ENCODE measurements around the gene USP44. TPM values are rescaled to one million over a fixed set of nuclear protein-coding genes. Genes with fewer than 3 reads are reported as not detected.

Gene USP44
- total RNA-seq, 1 experiment from 2014 or later, result 0.17 TPM

- CTCF ChIA-PET, result interaction anchor here (0.7 to 1.6 kb wide), 3 partner anchors 11 to 221 kb away, joined by 3 to 4 read pairs (median 3); no protein-coding TSS in a partner anchor
These were observed 42.9 kb upstream of the USP44 start for GRCh38 chr12:95594136-95594535.

More at GRCh38 chr12:95594136-95594535, 42.9 kb upstream of the USP44 start:
- Histone ChIP-seq H3K79me2 (ENCODE audit: insufficient read depth, low read length) (no peaks in the 10 kb centered on the region), H3K9me2 (ENCODE audit: insufficient read depth) (no peaks in the 10 kb centered on the region), H3K36me3 (ENCODE audit: control insufficient read depth in 1 of 2, insufficient read depth in 2 of 2, low read length in 2 of 2) (no peaks in the 10 kb centered on the region), H3K27ac (ENCODE audit: low read depth, low read length) (no peak overlapping the region), H2AFZ (ENCODE audit: low read depth, low read length, poor library complexity, severe bottlenecking) (no peak overlapping the region), H4K20me1 (ENCODE audit: insufficient read depth) (no peaks in the 10 kb centered on the region), H3K9ac (ENCODE audit: low read length) (no peak overlapping the region), H3K4me3 (replicated peaks in 1 of 2; ENCODE audit: low read depth in 1 of 2, low read length in 2 of 2) (no peak overlapping the region), H3K4me2 (ENCODE audit: low read length) (no peak overlapping the region), H3K27me3 (ENCODE audit: insufficient read depth, low read length) (no peaks in the 10 kb centered on the region), H3K4me1 (ENCODE audit: control insufficient read depth in 1 of 2, insufficient read depth in 2 of 2, low read length in 2 of 2) (no peaks in the 10 kb centered on the region), H3K9me3 (ENCODE audit: control insufficient read depth in 1 of 2, insufficient read depth in 1 of 2, low read depth in 1 of 2, low read length in 2 of 2) (no peaks in the 10 kb centered on the region)
- DNase-seq (ENCODE audit: low read depth, low spot score) (no peak), ATAC-seq (no peak)
- TF ChIP-seq, protein P1, sequence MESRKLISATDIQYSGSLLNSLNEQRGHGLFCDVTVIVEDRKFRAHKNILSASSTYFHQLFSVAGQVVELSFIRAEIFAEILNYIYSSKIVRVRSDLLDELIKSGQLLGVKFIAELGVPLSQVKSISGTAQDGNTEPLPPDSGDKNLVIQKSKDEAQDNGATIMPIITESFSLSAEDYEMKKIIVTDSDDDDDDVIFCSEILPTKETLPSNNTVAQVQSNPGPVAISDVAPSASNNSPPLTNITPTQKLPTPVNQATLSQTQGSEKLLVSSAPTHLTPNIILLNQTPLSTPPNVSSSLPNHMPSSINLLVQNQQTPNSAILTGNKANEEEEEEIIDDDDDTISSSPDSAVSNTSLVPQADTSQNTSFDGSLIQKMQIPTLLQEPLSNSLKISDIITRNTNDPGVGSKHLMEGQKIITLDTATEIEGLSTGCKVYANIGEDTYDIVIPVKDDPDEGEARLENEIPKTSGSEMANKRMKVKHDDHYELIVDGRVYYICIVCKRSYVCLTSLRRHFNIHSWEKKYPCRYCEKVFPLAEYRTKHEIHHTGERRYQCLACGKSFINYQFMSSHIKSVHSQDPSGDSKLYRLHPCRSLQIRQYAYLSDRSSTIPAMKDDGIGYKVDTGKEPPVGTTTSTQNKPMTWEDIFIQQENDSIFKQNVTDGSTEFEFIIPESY (IDR thresholded peaks at IDR 0.05; ENCODE audit: extremely low read depth, insufficient replicate concordance, low read length), result no peak
- TF ChIP-seq ZNF274 (IDR thresholded peaks at IDR 0.05; ENCODE audit: low read depth, low read length), result no peak
- TF ChIP-seq POLR2A (IDR thresholded peaks at IDR 0.05; ENCODE audit: borderline replicate concordance, extremely low read depth, insufficient read depth, insufficient read length), result no peak
- no peak for TF ChIP-seq ZFX (IDR thresholded peaks at IDR 0.05)
- TF ChIP-seq ELF1 (IDR thresholded peaks at IDR 0.05; ENCODE audit: borderline replicate concordance, low read depth), result no peak
- no peak for TF ChIP-seq ATF3 (IDR thresholded peaks at IDR 0.05)
- TF ChIP-seq EZH2phosphoT487 (IDR thresholded peaks at IDR 0.05; ENCODE audit: borderline replicate concordance), result no peak
- no peak for TF ChIP-seq CEBPB (IDR thresholded peaks at IDR 0.05; ENCODE audit: low read depth)
- no peak for TF ChIP-seq MAX (IDR thresholded peaks at IDR 0.05)
- no peak for TF ChIP-seq FOSL1 (IDR thresholded peaks at IDR 0.05; ENCODE audit: low read depth)
- TF ChIP-seq CBX3 (IDR thresholded peaks at IDR 0.05; ENCODE audit: low read depth), result no peak
- no peak for TF ChIP-seq RAD21 (IDR thresholded peaks at IDR 0.05; ENCODE audit: low read depth)
- TF ChIP-seq POLR2AphosphoS5 (IDR thresholded peaks at IDR 0.05; ENCODE audit: low read depth, low read length), result no peak
- intact Hi-C loops (cut with micrococcal nuclease), result no loop called here
- ChIA-PET RAD21 (ENCODE audit: low non-redundant PET in 1 of 2, low total read pairs in 2 of 2, uncharacterized antibody in 2 of 2, unreplicated experiment in 2 of 2) (no interaction called here), POLR2A (no interaction called here)
- BruUV-seq (replicated peaks), result no TSS peak
